ENCODE measurements around the gene DPP6.
A peak's percentile ranks its signal among the peaks of the same experiment; 100 is the strongest.

The DPP6 gene

GRCh38 chr7:154475864-154476263 is 423.7 kb downstream of the DPP6 start:
- DNase-seq = no peak

GRCh38 chr7:154480817-154481216 is 428.6 kb downstream of the DPP6 start:
- DNase-seq = no peak

GRCh38 chr7:154482863-154483262 is 430.7 kb downstream of the DPP6 start:
- no peak for DNase-seq

GRCh38 chr7:154484406-154484805 is 432.2 kb downstream of the DPP6 start:
- DNase-seq = no peak

- DNase-seq = no peak
Measured at GRCh38 chr7:154484943-154485342, 432.7 kb downstream of the DPP6 start.

GRCh38 chr7:154489897-154490296 is 437.7 kb downstream of the DPP6 start:
- no peak for DNase-seq

GRCh38 chr7:154493594-154493993 is 441.4 kb downstream of the DPP6 start:
- DNase-seq = no peak

- no peak for DNase-seq
Measured at GRCh38 chr7:154497751-154498150, 445.6 kb downstream of the DPP6 start.

GRCh38 chr7:154503962-154504550 is 451.9 kb downstream of the DPP6 start:
- DNase-seq = peak; percentile 16

- DNase-seq = no peak
Measured at GRCh38 chr7:154504918-154505317, 452.7 kb downstream of the DPP6 start.

- DNase-seq = no peak
Measured at GRCh38 chr7:154505362-154505761, 453.2 kb downstream of the DPP6 start.

GRCh38 chr7:154509192-154509591 is 457.0 kb downstream of the DPP6 start:
- DNase-seq = no peak

GRCh38 chr7:154512121-154512833 is 460.1 kb downstream of the DPP6 start:
- no peak for DNase-seq

GRCh38 chr7:154517768-154518167 is 465.6 kb downstream of the DPP6 start:
- no peak for DNase-seq

GRCh38 chr7:154519229-154519628 is 467.0 kb downstream of the DPP6 start:
- DNase-seq = no peak

GRCh38 chr7:154530136-154530535 is 477.9 kb downstream of the DPP6 start:
- no peak for DNase-seq

- no peak for DNase-seq
Measured at GRCh38 chr7:154532771-154533170, 480.6 kb downstream of the DPP6 start.

- DNase-seq = no peak
Measured at GRCh38 chr7:154540596-154540995, 488.4 kb downstream of the DPP6 start.

GRCh38 chr7:154541606-154542005 is 489.4 kb downstream of the DPP6 start:
- no peak for DNase-seq

- DNase-seq = no peak
Measured at GRCh38 chr7:154546946-154547587, 494.9 kb downstream of the DPP6 start.

- no peak for DNase-seq
Measured at GRCh38 chr7:154553711-154554265, 501.6 kb downstream of the DPP6 start.

- no peak for DNase-seq
Measured at GRCh38 chr7:154559454-154559853, 507.3 kb downstream of the DPP6 start.

- no peak for DNase-seq
Measured at GRCh38 chr7:154564676-154565075, 512.5 kb downstream of the DPP6 start.

GRCh38 chr7:154566877-154567276 is 514.7 kb downstream of the DPP6 start:
- DNase-seq = no peak
